Liver (tissue), 3 donors: ENCODE measurements around the gene PLA2G12A.

Experiments used
- CTCF ChIP-seq: fragments of 150-350 bp; IDR thresholded peaks from 2 replicates; pipeline ENCODE4 v1.5.1; 2017; ENCODE audit warnings: improper control_type of control experiment, low read depth, low read length; ENCODE audit not compliant: missing input control
- GABPA ChIP-seq, 2 donors: IDR thresholded peaks in 1 of 2; conservative IDR thresholded peaks in 1 of 2; 2 replicates each; pipeline ENCODE4 v1.6.1; 2016; ENCODE audit warnings: antibody characterized with exemption in 2 of 2, mild to moderate bottlenecking in 1 of 2, moderate library complexity in 1 of 2
- HNF4A ChIP-seq, 2 donors: conservative IDR thresholded peaks; 2 replicates each; pipeline ENCODE4 v1.6.1; 2016; ENCODE audit warnings: antibody characterized with exemption in 2 of 2, mild to moderate bottlenecking in 2 of 2
- JUND ChIP-seq, 2 donors: IDR thresholded peaks; 2 replicates each; pipeline ENCODE4 v1.6.1; 2016; ENCODE audit warnings: antibody characterized with exemption in 2 of 2
- MAX ChIP-seq: IDR thresholded peaks from 2 replicates; pipeline ENCODE4 v1.6.1; 2016; ENCODE audit warnings: antibody characterized with exemption
- RAD21 ChIP-seq, 2 donors: IDR thresholded peaks; 2 replicates each; pipeline ENCODE4 v1.6.1; 2016; ENCODE audit warnings: antibody characterized with exemption in 2 of 2, mild to moderate bottlenecking in 2 of 2
- REST ChIP-seq: IDR thresholded peaks from 2 replicates; pipeline ENCODE4 v1.6.1; 2016; ENCODE audit warnings: antibody characterized with exemption, mild to moderate bottlenecking
- TAF1 ChIP-seq: conservative IDR thresholded peaks from 2 replicates; pipeline ENCODE4 v1.6.1; 2016; ENCODE audit warnings: antibody characterized with exemption, mild to moderate bottlenecking
- YY1 ChIP-seq: IDR thresholded peaks from 2 replicates; pipeline ENCODE4 v1.6.1; 2016; ENCODE audit warnings: antibody characterized with exemption, mild to moderate bottlenecking
- donor health status: healthy.
- donor health status: healthy.

- no peak for TF ChIP-seq YY1
- TF ChIP-seq CTCF = no peak
- no peak for TF ChIP-seq RAD21 (IDR thresholded peaks at IDR 0.05)
- no peak for TF ChIP-seq MAX
- TF ChIP-seq GABPA (IDR thresholded peaks at IDR 0.05 in 1 of 2, conservative IDR thresholded peaks at IDR 0.05 in 1 of 2) = no peak
- no peak for TF ChIP-seq HNF4A (conservative IDR thresholded peaks at IDR 0.05)
- no peak for TF ChIP-seq TAF1
- no peak for TF ChIP-seq REST
- no peak for TF ChIP-seq JUND (IDR thresholded peaks at IDR 0.05)
Measured at GRCh38 chr4:109730619-109731545, 1.0 kb upstream of the PLA2G12A start.
